GM13977 (cell line): Measurements from ENCODE around the gene BUB1B.
"Not testable (repeated sequence)": the region's sequence is repeated elsewhere in the genome, so short reads cannot be mapped to it uniquely, and the experiment has no call there.

ENCODE experiments used
- DNase-seq: peaks from one replicate; pipeline ENCODE4 v3.0.0; 2012; ENCODE audit warnings: low spot score
- in situ Hi-C: fragments of 300-500 bp; cut with MboI; formaldehyde crosslinking; loops from one replicate; pipeline ENCODE4 v1.12.0; 2022; ENCODE audit warnings: low sequenced_read_pairs, low pct_unique_long_range_greater_than_20kb, mixed read lengths, inconsistent platforms; ENCODE audit not compliant: unreplicated experiment
- TF ChIP-seq, protein P1 (sequence below): IDR thresholded peaks from 2 replicates; pipeline ENCODE4 v1.5.1; 2012; ENCODE audit warnings: mild to moderate bottlenecking, control low read depth; ENCODE audit not compliant: insufficient read depth; ENCODE audit errors: extremely low read depth, missing control alignments

BUB1B gene

DNA sequence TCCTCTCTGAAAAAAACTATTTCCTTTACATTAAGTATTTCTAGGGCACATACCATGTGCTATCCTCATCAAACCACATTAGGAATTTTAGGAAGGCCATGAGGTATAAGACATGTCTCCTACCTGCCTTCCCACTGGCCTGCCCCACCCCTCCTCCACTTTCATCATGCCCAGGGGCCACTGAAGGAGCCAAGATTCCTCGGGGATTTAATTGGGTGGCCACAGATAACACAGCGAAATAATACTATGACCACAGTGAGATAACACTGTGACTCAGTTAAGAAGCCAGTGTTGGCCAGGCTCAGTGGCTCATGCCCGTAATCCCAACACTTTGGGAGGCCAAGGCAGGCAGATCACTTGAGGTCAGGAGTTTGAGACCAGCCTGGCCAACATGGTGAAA lies 42.4 kb upstream of the BUB1B start:
- in situ Hi-C loops = no loop called here
- TF ChIP-seq, protein P1, sequence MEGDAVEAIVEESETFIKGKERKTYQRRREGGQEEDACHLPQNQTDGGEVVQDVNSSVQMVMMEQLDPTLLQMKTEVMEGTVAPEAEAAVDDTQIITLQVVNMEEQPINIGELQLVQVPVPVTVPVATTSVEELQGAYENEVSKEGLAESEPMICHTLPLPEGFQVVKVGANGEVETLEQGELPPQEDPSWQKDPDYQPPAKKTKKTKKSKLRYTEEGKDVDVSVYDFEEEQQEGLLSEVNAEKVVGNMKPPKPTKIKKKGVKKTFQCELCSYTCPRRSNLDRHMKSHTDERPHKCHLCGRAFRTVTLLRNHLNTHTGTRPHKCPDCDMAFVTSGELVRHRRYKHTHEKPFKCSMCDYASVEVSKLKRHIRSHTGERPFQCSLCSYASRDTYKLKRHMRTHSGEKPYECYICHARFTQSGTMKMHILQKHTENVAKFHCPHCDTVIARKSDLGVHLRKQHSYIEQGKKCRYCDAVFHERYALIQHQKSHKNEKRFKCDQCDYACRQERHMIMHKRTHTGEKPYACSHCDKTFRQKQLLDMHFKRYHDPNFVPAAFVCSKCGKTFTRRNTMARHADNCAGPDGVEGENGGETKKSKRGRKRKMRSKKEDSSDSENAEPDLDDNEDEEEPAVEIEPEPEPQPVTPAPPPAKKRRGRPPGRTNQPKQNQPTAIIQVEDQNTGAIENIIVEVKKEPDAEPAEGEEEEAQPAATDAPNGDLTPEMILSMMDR = no peak
- no peak for DNase-seq

DNA sequence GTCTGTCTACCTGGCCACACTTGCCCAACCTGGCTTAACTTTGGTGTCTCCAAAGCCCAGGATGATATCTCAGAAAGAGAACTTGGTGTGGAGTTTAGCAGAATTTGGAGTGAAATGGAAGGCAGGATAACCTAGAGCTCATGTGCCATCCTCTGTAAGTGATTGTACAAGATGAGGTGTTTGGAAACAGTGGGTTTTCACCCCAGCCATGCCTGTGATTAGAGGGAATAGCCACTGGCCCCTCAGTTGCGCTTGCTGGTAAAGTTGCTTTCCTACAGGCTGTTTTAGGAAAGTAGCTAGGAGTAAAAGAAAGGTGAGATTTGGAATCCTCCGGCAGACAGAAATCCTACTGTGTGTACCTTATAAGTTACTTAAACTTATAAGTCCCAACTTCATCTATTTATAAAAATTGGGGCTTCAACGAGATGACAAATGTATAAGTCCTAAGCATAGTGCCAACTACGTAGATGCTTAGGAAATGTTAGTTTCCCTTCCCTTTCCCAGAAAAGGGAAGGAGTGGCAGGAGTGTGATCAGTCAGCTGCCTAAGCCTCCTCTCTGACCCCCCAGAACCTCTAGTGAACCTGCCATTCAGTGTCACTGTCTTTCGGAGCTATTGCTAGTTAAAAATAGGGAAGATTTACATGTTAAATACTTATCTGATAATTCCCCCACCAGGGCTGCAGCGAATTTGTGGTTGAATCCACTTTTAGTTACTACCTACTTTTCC lies 38.8 kb upstream of the BUB1B start:
- in situ Hi-C loops = no loop called here
- DNase-seq = no peak
- TF ChIP-seq, protein P1 = no peak

DNA sequence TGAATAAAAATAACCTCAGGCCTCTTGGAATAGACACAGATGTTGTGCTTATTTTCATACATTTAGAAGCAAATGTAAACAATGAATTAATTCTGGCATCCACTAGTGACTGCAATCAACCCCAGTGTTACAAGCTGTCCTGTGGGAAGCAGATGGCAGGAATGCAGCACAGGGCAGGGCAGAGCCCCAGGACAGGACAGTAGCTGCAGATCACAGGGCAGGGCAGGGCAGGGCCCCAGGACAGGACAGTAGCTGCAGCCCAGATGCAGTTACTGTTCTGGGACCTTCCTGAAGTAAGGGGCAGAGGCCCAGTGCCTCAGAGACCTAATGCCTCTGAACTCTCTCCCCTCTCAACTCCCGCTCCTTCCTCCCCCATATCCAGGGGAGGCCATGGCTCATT lies 37.9 kb upstream of the BUB1B start:
- in situ Hi-C loops, DNase-seq: not testable (repeated sequence)

DNA sequence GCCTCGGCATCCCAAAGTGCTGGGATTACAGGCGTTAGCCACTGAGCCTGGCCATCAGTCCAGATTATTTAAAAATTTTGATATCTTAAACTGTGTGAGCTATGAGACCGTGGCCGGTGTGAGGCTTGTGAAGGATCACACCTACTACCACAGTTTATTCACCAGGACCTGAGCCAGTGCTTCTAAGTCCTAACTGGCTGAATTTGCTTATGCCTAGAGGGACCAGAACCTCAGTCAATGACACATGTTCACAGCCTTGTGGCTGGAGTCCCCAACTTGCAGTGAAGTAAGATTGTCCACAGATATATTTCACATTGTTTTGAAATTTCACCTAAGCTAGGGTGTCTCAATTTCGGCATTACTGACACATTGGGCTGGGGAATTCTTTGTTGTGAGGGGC lies 37.0 kb upstream of the BUB1B start:
- DNase-seq, in situ Hi-C loops: not testable (repeated sequence)

DNA sequence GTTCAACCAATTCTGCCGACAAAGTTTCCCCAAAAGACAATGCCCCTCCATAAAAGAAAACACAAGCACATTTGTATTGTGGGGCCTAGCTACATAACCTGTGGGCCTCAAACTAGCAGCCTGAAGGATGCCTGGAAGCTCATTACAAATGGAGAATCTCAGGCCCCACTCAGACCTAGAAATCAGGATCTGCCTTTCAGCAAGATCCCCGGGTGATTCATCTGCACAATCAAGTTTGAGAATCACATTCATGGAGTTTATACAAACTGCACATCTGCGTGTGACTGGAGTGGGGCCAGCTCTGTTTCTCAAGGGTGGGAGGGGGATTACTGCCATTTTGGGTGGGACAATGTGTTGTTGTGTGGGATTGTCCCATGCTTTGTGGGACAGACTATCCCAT lies 36.5 kb upstream of the BUB1B start:
- in situ Hi-C loops = not testable (repeated sequence)

DNA sequence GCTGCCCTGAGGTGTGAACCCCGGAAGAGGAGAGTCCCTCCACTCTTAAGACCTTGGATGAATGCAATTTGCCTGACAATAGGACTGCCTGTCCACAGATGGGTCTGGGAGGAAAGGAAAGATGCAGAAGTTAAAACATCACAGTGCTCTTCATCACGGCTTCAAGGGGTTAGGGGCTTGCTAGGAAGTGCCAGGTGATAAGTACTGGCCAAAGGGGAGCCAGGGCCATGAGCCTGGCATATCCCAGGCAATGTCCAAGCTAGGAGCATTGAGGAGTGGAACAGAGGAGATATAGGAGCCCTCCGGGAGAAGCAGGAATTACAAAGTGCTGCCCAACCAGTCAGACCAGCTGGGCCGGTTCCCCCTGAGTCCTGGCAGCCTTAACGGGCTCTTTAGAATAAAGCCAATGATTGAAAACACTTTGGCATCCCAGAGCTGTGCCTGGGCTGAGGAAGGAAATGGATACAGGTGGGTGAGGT lies 36.0 kb upstream of the BUB1B start:
- DNase-seq, in situ Hi-C loops: not testable (repeated sequence)

More for the DNA sequence above, 36.5 kb upstream of the BUB1B start:
- not testable (repeated sequence) for DNase-seq

DNA sequence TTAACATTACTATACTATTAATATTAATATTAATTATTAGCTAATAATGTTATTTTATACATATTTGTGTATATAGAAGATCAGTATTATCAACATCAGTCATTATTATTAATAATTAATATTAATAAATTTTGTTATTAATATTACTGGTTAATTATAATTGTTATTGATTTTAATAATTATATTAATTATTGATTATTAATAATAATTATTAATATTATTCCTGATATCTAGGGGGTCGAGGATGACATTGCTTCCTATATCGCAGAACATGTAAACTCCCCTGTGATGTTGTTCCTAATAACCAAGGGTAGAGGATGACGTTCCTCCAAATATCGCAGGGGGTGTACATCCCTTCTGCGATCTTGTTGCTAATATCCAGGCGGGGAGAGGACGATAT lies 34.9 kb upstream of the BUB1B start:
- TF ChIP-seq, protein P1 = no peak
- DNase-seq = no peak
- in situ Hi-C loops = no loop called here

DNA sequence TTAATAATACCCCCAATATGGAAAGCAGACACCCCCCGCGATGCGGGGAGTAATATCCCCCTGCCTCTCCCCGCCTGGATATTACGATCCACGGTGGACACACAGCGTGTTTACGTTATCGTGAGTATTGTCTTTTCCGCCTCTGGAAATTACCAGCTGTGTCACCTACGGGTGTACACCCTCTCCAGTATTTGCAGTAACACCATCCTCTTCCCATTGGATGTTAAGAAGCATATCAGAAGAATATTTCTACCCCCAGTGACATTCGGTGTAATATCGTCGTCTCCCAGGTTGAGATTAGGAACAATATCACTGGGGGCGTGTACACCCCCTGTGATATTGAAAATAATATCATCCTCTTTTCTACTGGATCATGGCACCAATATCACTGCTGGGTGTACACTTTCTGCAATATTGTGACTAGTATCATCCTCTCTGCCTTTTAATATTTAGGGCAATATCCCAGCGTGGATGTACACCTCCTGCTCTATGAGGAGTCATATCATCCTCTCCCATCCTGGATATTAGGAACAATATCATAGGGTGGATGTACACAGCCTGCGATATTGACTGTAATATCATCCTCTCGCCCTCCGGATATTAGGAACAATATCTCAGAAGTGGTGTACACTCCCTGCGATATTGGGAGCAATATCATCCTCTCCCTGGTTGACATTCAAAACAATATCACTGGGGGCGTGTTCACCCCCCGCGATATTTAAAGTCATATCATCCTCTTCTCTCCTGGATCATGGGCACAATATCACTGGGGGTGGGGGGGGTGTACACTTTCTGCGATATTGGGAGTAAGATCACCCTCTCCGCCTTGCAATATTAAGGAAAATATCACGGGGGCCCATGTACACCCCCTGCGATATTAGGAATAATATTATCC lies 31.9 kb upstream of the BUB1B start:
- DNase-seq = no peak
- in situ Hi-C loops = no loop called here
- TF ChIP-seq, protein P1 = no peak
